Measurements from ENCODE around the gene MAGI1. TPM values are rescaled to one million over a fixed set of nuclear protein-coding genes. Genes with fewer than 3 reads are reported as not detected.
"Not testable (repeated sequence)": the region's sequence is repeated elsewhere in the genome, so short reads cannot be mapped to it uniquely, and the experiment has no call there.

The MAGI1 gene
- polyA plus RNA-seq, 3 donors: not detected

GRCh38 chr3:65521032-65521431 is 517.7 kb downstream of the MAGI1 start:
- no peaks in the 10 kb centered on the region for H3K4me1 Mint-ChIP-seq
- intact Hi-C loops (cut with micrococcal nuclease): no loop called here
- no CpG with 5 or more reads among the region's 2 CpGs for WGBS (ENCODE audit: insufficient coverage)

GRCh38 chr3:65516998-65517397 is 521.7 kb downstream of the MAGI1 start:
- intact Hi-C loops (cut with micrococcal nuclease): no loop called here

More at GRCh38 chr3:65521032-65521431, 517.7 kb downstream of the MAGI1 start:
- no peaks in the 10 kb centered on the region for H3K27me3 Mint-ChIP-seq (ENCODE audit: low read depth in 3 of 3)
- H3K4me1 ChIP-seq (ENCODE audit: control insufficient read depth in 1 of 2, insufficient read depth in 2 of 2, low read length in 2 of 2): no peaks in the 10 kb centered on the region
- H3K27ac Mint-ChIP-seq: no peak overlapping the region
- H2AFZ ChIP-seq (ENCODE audit: insufficient read depth, low read depth, low read length, poor library complexity, severe bottlenecking): no peak overlapping the region
- peaks cover 0 to 12% (median 4%) of the 10 kb centered on the region in 7 donors for H3K9me3 Mint-ChIP-seq
- no peak overlapping the region for H3K4me2 ChIP-seq (replicated peaks; ENCODE audit: extremely low read depth, low read length, poor library complexity, severe bottlenecking)
- H3K36me3 ChIP-seq (replicated peaks in 1 of 2; ENCODE audit: control insufficient read depth in 1 of 2, insufficient read depth in 2 of 2, low read length in 2 of 2): no peaks in the 10 kb centered on the region
- DNase-seq: no peak
- peaks cover 0 to 3% of the 10 kb centered on the region in 2 donors for H3K9me3 ChIP-seq (replicated peaks in 1 of 2; ENCODE audit: control insufficient read depth in 1 of 2, insufficient read depth in 1 of 2, low read length in 2 of 2)
- H4K20me1 ChIP-seq (ENCODE audit: insufficient read depth, low read length): no peaks in the 10 kb centered on the region
- H3K27me3 ChIP-seq (ENCODE audit: control insufficient read depth in 2 of 2, insufficient read depth in 2 of 2, low read length in 2 of 2): no peaks in the 10 kb centered on the region
- TF ChIP-seq CTCF (IDR thresholded peaks at IDR 0.05): no peak
- no peak overlapping the region for H3K27ac ChIP-seq (ENCODE audit: low read depth in 1 of 2, low read length in 2 of 2)
- H3K36me3 Mint-ChIP-seq: no peaks in the 10 kb centered on the region
- no peak overlapping the region for H3K9ac ChIP-seq (ENCODE audit: insufficient read depth, low read length, poor library complexity, severe bottlenecking)
- H3K79me2 ChIP-seq (ENCODE audit: insufficient read depth, low read length): no peaks in the 10 kb centered on the region
- H3K4me3 Mint-ChIP-seq: no peak overlapping the region
- no peak overlapping the region for H3K4me3 ChIP-seq (replicated peaks in 1 of 3; ENCODE audit: low read depth in 2 of 3, low read length in 3 of 3)

GRCh38 chr3:65514317-65514716 is 524.4 kb downstream of the MAGI1 start:
- intact Hi-C loops (cut with micrococcal nuclease); H3K36me3 Mint-ChIP-seq; DNase-seq: not testable (repeated sequence)

More at GRCh38 chr3:65516998-65517397, 521.7 kb downstream of the MAGI1 start:
- H3K9me3 Mint-ChIP-seq: peaks cover 3 to 12% (median 4%) of the 10 kb centered on the region in 7 donors
- no peaks in the 10 kb centered on the region for H3K4me1 Mint-ChIP-seq
- no peak for DNase-seq
- H4K20me1 ChIP-seq (ENCODE audit: insufficient read depth, low read length): no peaks in the 10 kb centered on the region
- H3K4me2 ChIP-seq (replicated peaks; ENCODE audit: extremely low read depth, low read length, poor library complexity, severe bottlenecking): no peak overlapping the region
- H3K36me3 ChIP-seq (replicated peaks in 1 of 2; ENCODE audit: control insufficient read depth in 1 of 2, insufficient read depth in 2 of 2, low read length in 2 of 2): no peaks in the 10 kb centered on the region
- no peak for TF ChIP-seq CTCF (IDR thresholded peaks at IDR 0.05)
- H3K27ac Mint-ChIP-seq: no peak overlapping the region
- no peak overlapping the region for H2AFZ ChIP-seq (ENCODE audit: insufficient read depth, low read depth, low read length, poor library complexity, severe bottlenecking)
- no peaks in the 10 kb centered on the region for H3K27me3 ChIP-seq (ENCODE audit: control insufficient read depth in 2 of 2, insufficient read depth in 2 of 2, low read length in 2 of 2)
- H3K4me3 ChIP-seq (replicated peaks in 1 of 3; ENCODE audit: low read depth in 2 of 3, low read length in 3 of 3): no peak overlapping the region
- no peaks in the 10 kb centered on the region for H3K4me1 ChIP-seq (ENCODE audit: control insufficient read depth in 1 of 2, insufficient read depth in 2 of 2, low read length in 2 of 2)
- H3K79me2 ChIP-seq (ENCODE audit: insufficient read depth, low read length): no peaks in the 10 kb centered on the region
- no peak overlapping the region for H3K4me3 Mint-ChIP-seq
- no peak overlapping the region for H3K27ac ChIP-seq (ENCODE audit: low read depth in 1 of 2, low read length in 2 of 2)
- H3K9me3 ChIP-seq (replicated peaks in 1 of 2; ENCODE audit: control insufficient read depth in 1 of 2, insufficient read depth in 1 of 2, low read length in 2 of 2): peaks cover 0 to 3% of the 10 kb centered on the region in 2 donors
- no peaks in the 10 kb centered on the region for H3K36me3 Mint-ChIP-seq
- 87% methylated on average over 5 of the region's 5 CpGs for WGBS (ENCODE audit: insufficient coverage)
- H3K9ac ChIP-seq (ENCODE audit: insufficient read depth, low read length, poor library complexity, severe bottlenecking): no peak overlapping the region
- H3K27me3 Mint-ChIP-seq (ENCODE audit: low read depth in 3 of 3): no peaks in the 10 kb centered on the region

More at GRCh38 chr3:65514317-65514716, 524.4 kb downstream of the MAGI1 start:
- H3K27ac Mint-ChIP-seq; H3K27me3 Mint-ChIP-seq (ENCODE audit: low read depth in 3 of 3); H3K79me2 ChIP-seq (ENCODE audit: insufficient read depth, low read length); H3K27ac ChIP-seq (ENCODE audit: low read depth in 1 of 2, low read length in 2 of 2); H3K4me3 Mint-ChIP-seq; H3K9ac ChIP-seq (ENCODE audit: insufficient read depth, low read length, poor library complexity, severe bottlenecking); H3K4me3 ChIP-seq (replicated peaks in 1 of 3; ENCODE audit: low read depth in 2 of 3, low read length in 3 of 3); H3K27me3 ChIP-seq (ENCODE audit: control insufficient read depth in 2 of 2, insufficient read depth in 2 of 2, low read length in 2 of 2); H2AFZ ChIP-seq (ENCODE audit: insufficient read depth, low read depth, low read length, poor library complexity, severe bottlenecking); H3K4me2 ChIP-seq (replicated peaks; ENCODE audit: extremely low read depth, low read length, poor library complexity, severe bottlenecking); H3K36me3 ChIP-seq (replicated peaks in 1 of 2; ENCODE audit: control insufficient read depth in 1 of 2, insufficient read depth in 2 of 2, low read length in 2 of 2); H3K4me1 ChIP-seq (ENCODE audit: control insufficient read depth in 1 of 2, insufficient read depth in 2 of 2, low read length in 2 of 2); H3K9me3 ChIP-seq (replicated peaks in 1 of 2; ENCODE audit: control insufficient read depth in 1 of 2, insufficient read depth in 1 of 2, low read length in 2 of 2); H3K4me1 Mint-ChIP-seq; H4K20me1 ChIP-seq (ENCODE audit: insufficient read depth, low read length): not testable (repeated sequence)
- WGBS (ENCODE audit: insufficient coverage): no CpG with 5 or more reads among the region's 1 CpG
- peaks cover 3 to 13% (median 7%) of the 10 kb centered on the region in 7 donors for H3K9me3 Mint-ChIP-seq

Data from CD14-positive monocyte (primary cell).